GM19372 (cell line): ENCODE measurements around the gene BMPR1A.
"Not testable (repeated sequence)": the region's sequence is repeated elsewhere in the genome, so short reads cannot be mapped to it uniquely, and the experiment has no call there.

Source experiments
- ATAC-seq: cut with Tn5 transposase; IDR thresholded peaks from one replicate; pipeline ENCODE4 v1.9.1; 2021; ENCODE audit warnings: mild to moderate bottlenecking, low read depth, moderate library complexity; ENCODE audit not compliant: unreplicated experiment

Gene BMPR1A

DNA sequence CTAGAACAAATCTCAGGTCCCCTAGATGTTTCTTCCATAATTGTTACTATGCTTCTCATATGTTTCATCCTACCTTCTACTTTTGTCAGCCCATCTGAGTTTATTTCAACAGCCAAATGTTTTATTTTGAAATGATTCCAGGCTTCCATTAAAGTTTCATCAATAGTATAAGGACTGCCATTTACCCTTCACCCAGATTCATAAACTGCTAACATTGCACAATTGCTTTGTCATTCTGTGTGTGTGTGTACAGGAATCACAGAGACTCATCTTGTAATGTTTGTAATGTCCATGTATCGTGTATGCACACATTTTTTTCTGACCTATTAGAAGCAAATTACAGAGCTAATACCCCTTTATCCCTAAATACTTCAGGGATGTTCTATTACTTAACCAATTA is 175.5 kb downstream of the BMPR1A start:
- no peak for ATAC-seq

DNA sequence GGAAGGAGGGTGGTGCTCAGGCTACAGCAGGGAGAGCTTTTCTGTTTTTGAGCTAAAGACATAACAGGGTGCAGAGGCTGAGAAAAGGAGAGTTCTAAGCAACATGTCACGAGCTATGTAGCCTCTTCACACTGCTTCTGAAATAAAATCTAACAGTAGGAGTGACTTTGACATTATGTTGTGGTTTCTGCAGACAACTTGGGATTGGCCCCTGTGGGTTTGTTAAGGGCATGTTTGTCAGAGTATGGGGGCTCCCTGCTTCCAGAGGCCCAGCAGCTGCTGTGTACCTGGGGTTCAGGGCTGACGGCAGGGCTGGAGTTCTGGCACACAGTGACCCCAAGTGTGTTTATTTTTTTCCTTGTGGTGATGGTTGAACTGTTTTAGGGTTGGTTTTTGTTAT is 176.3 kb downstream of the BMPR1A start:
- no peak for ATAC-seq

DNA sequence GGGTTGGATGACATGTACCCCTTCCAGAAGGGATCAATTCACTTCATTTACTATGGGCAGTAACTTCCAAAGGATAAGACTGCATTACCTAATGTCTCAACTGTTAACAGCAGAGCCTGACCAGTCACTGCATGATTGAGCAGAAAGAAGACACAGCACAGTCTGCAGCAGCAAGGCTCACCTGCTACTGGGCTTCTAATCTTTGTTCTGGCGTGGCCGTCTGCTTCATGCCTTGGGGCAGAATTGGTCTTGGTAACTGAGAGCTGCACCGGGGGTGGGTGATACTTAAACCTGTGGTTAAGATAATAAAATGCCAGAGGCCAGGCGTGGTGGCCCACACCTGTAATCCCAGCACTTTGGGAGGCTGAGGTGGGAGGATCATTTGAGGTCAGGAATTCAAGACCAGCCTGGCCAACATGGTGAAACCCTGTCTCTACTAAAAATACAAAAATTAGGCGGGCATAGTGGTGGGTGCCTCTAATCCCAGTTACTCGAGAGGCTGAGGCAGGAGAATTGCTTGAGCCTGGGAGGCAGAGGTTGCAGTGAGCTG is 177.8 kb downstream of the BMPR1A start:
- not testable (repeated sequence) for ATAC-seq

DNA sequence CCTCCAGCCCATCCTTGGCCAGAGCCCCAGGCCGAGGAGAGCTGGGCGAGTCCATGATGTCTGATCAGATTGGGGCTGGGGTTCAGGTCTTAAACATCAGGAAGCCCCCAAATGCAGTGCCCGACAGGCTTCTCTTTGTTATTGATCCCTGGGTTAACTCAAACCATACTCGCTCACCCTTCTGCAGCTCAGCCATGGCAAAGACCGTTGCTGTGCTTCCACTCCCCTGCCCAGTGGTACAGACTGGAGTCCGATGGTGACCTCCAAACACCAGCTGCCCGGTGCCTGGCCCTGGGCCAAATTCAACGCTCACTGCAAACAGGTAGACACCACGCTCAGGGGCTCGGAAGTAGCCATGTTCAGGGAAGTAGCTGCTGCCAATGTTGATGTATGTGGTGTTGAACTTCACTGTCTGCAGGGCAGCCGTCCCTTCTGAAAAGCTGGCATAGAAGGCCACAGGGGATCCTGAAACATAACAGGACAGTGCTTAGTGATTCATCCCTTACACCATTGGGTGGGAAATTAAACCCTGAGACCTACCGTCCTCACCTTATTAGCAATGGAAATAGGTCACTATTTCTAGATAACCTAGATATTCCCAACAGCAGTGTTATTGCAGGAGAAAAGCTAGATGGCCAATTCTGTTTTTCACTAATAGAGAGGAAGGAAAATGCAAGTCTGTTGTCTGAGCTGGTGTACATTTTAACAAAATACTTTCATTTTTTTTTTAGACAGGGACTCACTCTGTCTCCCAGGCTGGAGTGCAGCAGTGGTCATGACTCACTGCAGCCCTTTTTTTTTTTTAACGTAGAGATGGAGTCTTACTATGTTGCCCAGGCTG is 180.5 kb downstream of the BMPR1A start:
- ATAC-seq = no peak

DNA sequence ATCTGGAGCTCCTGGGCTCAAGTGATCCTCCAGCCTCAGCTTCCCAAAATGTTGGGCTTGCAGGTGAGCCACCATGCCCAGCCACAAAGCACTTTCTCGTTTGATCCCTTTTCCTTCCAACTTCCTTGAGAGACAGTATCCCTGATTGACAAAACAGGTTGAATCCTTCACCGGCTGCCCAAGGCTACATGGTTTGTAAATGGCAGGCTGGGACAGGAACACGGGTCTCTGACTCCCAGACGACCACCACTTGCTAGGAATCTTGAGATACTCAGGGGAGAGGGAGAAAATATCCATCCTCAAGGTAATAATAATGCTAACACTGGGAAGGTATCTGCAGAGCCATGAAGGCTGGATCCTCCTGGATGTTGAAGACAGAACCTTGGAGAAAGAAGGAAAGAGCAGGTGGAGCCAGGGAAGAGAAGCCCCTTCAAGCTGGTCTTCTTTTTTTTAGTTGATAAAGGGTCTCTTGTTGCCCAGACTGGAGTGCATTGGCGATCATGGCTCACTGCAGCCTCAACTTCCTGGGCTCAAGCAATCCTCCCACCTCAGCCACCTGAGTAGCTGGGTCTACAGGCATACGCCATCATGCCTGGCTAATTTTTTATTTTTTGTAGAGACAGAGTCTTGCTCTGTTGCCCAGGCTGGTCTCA is 181.2 kb downstream of the BMPR1A start:
- ATAC-seq = no peak

DNA sequence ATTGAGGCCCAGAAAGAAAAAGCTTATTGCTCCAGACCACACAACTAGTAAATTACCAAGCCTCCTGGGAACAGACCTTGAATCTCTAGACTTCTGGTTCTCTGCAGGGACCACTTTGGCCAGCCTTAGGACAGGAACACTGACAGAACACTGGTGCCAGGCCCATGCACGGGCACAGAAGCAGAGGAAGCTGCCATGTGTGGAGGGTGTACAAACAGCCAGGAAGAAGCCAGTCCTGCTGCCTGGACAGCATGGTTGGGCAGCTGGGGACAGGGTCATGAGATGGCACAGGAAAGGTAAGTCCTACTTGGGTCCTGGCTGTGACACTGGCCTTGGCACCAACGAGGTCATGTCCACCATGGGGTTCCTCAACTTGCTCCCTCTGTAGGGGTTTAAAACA is 181.8 kb downstream of the BMPR1A start:
- no peak for ATAC-seq

DNA sequence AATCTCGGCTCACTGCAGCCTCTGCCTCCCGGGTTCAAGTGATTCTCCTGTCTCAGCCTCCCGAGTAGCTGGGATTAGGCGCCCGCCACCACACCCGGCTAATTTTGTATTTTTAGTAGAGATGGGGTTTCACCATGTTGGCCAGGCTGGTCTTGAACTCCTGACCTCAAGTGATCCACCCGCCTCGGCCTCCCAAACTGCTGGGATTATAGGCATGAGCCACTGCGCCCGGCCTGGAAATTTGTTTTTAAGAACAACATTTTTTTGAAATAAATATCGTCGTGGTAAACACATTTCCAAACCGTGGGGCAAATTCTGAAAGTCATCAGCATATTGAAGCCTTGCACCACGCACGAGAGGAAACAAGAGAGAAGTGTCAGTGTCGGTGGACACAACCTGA is 183.7 kb downstream of the BMPR1A start:
- ATAC-seq = not testable (repeated sequence)

DNA sequence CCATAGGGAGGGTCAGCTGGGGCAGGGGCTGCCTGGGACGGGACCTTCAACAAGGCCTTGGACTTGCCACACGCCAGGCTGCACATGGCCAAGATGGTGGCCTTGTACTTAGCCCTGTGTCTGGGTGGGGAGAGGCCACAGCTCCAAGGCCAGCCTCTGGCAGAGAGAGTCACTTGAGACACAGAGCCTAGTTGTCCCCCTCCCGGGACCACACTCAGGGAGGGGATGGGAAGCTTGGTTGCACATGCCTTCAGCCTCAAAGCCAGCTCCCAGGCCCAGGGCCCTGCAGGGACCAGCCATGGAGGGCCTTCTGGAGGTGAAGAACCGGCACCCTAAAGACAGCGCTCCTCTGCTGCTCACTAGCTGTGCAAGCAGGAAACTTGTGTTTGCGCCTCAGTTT is 184.3 kb downstream of the BMPR1A start:
- ATAC-seq = no peak

DNA sequence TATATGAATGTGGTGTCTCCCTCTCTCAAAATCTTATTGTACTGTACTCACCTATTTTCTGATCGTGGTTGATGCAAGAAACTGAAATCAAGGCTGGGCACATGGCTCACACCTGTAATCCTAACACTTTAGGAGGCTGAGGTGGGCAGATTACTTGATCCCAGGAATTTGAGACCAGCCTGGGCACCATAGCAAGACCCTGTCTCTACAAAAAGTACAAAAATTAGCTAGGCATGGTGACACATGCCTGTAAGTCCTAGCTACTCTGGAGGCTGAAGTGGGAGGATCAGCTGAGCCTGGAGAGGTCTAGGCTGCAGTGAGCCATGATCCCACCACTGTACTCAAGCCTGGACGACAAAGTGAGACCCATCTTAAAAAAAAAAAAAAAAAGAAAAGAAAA is 185.0 kb downstream of the BMPR1A start:
- ATAC-seq = no peak

DNA sequence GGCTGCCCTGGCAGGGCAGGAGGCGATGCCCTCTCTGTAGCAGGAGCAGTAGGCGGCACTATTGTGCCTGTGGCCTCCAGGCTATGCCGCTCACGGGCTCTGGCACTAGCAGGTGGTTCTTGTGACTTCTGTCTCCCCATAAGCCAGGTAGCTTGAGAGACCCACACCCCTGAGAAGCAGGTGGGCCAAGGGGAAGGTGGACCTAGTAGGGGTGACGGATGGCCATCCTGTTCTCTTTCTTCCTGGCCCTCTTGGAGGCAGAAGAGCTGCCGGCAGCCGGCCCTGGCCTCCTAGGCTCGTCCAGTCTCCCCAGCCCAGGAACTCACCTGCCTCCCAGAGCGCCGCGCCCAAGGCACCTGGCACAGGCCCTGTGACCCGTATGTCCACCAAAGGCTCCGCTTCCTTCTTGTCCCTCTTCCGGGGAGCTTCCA is 185.6 kb downstream of the BMPR1A start:
- ATAC-seq = no peak

DNA sequence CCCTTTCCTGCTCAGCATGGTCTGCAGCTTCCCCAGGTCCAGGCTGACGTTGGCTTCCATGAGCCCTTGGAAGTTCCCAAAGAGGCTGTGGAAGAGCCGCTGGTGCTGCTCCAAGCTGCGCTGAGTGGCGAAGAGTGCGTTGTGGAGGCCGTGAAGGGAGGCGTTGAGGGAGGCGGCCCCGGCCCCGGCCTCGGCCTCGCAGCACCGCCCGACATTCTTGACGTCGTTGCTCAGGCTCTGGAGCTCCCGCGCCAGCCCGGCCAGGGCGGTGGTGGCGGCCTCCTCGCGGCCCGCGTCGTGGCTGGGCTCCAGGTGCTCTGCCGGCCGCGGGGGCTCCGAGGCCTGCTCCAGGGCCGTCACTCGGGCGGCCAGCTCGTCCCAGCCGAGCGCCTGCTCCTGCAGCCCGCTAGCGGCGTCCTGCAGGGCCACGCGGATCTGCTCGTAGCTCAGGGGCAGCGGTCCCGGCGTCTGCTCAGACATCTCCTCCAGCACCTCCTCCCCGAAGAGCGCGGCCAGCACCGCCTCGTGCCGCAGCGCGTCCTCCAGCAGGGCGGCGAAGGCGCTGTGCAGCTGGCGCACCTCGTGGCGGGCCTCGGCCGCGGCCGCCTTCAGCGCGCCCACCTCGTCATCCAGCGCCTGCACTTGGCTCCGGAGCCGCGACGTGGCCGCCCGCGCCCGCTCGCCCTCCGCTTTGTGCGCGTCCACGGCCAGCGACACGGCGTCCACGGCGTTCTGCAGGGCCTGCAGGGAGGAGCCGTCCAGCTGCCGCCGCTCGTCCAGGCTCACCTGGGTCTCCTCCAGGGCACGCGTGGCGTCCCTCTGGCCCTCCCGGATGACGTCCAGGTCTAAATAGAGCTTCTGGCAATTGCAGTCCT is 186.3 kb downstream of the BMPR1A start:
- no peak for ATAC-seq

DNA sequence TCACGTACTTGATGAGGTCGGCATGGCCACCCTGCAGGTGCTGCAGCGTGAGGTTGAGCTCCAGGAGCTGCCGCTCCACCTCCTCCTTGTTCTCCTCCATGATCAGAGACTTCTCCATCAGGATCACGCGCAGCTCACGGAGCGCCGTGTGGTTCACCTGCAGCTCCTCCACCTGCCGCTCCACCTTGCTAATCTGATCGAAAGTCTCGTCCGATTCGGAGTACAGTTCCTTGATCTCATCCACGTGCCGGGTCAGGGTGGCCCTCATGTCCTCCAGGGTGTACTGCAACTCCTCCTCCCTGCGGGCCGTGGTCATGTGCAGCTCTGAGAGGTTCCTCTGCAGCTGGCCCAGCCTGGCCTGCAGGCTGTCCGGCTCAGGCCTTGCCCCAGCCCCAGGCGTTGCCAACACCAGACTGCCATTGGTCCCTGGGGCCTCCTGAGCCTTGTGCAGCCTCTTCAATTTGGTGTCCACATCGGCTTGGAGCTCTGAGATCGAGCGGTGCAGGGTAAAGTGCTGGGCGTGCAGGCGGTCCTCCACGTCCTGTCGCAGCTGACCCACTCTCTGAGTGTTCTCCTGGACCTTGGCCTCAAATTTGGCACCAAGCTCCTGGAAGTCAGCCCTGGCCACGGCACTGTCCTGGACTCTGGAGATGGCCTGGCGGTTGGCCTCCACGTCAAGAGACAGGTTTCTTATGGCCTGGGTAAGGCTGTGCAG is 187.1 kb downstream of the BMPR1A start:
- ATAC-seq = no peak

DNA sequence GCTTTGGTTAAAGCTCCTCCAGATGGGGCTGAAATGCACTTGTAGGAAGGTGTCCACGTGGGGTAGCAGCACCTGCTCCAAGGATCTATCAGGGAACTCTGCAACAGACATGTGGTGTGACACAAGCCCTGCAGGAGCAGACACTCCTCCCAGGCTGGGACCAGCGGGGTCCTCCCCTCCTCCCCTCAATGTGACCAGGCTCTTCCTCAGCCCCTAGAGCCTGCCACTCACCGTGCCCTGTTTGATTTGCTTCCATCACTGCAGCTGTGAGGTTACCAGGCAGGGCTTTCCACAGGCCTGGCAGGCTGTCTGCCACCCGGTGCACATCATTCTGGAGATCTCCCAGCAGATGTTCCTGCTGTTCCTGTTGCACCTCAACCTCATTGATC is 187.6 kb downstream of the BMPR1A start:
- ATAC-seq = no peak

DNA sequence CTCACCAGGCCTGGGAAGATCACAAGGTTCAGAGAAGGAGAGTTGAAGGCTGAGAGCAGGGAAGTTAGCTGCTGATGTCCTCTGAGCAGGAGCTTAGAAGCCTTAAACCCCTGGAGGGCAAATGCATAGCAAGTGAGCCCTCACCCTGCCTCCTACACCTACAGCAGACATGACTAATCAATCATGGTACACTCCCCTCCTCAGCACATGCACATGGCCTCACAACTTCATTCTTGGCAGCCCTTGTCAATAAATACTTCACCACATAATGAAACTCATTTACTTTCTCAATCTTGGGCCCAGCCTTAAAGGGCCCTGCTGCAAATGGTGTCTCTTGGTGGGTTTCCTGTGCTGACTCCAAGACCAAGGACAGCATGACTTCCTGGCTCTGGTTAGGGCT is 188.1 kb downstream of the BMPR1A start:
- no peak for ATAC-seq

DNA sequence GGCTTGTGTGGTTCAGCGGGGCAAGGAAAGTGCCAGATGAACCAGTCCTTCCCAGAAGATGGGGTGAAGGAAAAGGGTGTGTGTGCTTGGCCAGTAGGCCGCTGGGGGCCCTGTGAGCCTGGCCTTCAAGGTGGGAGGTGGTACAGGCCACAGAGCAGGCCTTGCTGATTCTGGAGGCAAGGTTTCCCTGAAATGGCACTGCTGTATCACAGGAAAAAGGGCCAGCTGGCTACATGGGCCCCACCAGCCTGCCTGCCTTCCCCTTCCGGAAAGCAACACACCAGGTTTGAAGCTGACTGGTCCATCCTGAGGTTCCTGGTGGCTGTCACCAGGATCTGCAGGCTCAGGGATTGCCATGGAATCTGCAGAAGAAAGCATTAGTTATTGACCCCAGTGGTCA is 188.5 kb downstream of the BMPR1A start:
- ATAC-seq = no peak

DNA sequence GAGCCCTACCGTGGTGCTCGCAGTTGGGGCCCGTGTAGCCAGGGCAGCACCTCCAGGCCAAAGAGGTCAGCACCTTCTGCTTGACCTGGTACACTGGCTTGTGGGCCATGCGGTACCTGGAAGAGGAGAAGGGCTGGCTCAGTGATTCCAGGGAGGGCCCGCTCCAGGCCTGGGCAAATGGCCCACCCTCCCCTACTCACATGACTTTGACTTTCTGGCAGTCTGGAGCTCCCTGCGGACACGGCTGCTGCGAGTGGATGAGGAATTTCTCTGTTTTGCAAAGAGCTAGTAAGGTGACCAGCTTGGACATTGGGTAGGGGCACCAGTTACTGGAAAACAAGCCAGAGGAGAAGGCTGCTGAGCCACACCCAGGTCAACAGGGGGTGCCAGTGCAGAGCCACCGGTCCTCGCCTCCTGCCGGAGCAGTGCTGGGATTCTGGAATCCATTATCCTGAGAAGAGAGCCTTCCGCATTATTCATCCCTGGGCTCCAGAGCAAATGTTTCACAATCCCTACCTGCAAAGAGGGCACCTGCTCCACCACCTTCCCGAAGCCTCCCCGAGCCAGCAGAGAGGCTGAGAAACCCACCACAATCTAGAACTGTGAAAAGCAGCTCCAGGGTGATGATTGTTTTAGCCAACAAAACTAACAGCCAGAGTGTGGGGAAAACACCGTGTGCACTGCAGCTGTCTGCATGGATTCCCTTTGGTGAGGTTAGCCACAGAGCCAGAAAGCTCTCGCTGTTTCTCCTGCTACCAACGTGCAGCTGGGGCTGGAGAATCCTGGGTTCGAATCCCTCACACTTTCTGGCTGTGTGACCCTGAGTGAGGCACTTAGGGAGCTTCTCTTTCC is 189.2 kb downstream of the BMPR1A start:
- no peak for ATAC-seq

DNA sequence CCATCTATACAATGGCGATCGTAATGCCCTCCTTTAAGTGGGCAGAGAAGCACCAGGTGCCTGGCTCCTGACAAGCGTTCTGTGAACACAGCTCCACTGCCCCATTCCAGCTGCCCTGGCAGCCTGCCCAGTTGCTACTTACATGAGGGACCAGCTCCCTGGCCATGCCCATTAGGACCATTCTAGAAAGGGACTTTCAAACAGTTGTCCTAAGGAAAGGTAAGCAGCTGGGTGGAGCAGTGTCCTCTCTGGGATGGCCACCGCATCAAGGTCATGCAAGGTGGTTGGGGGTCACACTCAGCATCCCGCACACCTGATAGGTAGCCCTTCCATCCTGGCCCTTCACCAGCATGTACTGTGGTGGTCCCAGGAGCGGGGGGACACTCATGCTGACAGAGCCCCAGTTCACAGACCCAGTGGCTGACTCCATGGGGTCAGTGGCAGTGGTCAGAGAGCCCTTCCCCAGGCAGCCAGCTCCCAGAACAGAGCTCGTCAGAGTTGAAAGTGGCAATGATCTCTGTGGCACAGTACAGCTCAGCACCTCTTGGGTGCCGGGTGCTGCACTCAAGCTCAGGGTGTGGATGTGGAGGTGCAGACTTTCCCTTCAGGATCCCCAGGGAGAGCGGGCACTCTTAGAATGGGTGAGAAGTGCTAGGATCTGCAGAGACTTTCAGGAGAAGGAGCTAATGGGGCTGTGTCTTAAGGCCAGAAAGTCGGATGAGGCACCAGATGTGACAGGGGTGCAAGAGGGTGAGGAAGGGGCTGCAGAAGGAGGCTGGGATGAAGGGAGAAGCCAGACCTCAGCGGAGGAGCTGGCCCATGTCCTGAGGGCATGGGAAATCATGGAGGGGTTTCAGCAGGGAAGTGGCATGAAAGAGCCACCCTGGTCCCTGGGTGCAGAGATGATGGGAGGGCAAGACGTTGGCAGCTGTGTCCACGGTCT is 190.1 kb downstream of the BMPR1A start:
- no peak for ATAC-seq

DNA sequence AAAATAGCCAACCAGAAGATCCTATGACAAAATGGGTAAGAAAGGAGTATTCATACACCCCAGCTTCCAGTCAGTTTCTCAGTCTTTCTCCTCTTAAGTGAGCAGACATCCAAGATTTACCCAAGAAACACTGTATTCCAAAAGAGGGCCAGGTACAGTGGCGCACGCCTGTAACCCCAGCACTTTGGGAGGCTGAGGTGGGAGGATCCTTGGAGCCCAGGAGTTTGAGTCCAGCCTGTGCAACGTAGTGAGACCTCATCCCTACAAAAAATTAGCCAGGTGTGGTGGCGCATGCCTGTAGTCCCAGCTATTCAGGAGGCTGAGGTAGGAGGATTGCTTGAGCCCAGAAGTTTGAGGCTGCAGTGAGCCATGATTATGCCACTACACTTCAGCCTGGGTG is 191.4 kb downstream of the BMPR1A start:
- ATAC-seq = not testable (repeated sequence)
